HepG2 (cell line): Measurements from ENCODE around the gene PGLYRP4. TPM values are rescaled to one million over a fixed set of nuclear protein-coding genes. Genes with fewer than 3 reads are reported as not detected.

Experiments used
- ATAC-seq: fragments of 200-7000 bp; cut with Tn5 transposase; 3 replicates; pipeline ENCODE4 v1.9.1; 2020; ENCODE audit warnings: mild to moderate bottlenecking, moderate library complexity
- BruUV-seq: library from RNA; stranded (reverse); fragments of 400-500 nt; replicated peaks from 2 replicates; lab custom pipeline; 2021; lab: Mats Ljungman, UMichigan
- CTCF ChIA-PET: fragments of 300-600 bp; formaldehyde crosslinking; extraction: SDS; loops from one replicate; lab custom pipeline; 2021; ENCODE audit warnings: low total read pairs, inconsistent platforms, low intra/inter-chr PET ratio; lab: Yijun Ruan, JAX
- POLR2A ChIA-PET: fragments of 350-600 bp; sonication (Branson Sonifier 250); formaldehyde crosslinking; loops from one replicate; lab custom pipeline; 2020; ENCODE audit warnings: antibody characterized with exemption, inconsistent platforms; lab: Yijun Ruan, JAX
- DNase-seq: peaks from one replicate; pipeline ENCODE4 v3.0.0-alpha.2; 2015; ENCODE audit warnings: low spot score
- FAIRE-seq: peaks from 3 replicates; lab custom pipeline; 2011; peaks lifted over from hg19 to GRCh38; lab: Jason Lieb, UNC
- H2AFZ ChIP-seq: one replicate; pipeline ENCODE4 v1.6.1; 2011; ENCODE audit warnings: low read length, inconsistent platforms
- H3K27ac ChIP-seq: fragments of 300-600 bp; 3 replicates; pipeline ENCODE4 v1.8.0; 2011; ENCODE audit warnings: mixed run types, mild to moderate bottlenecking, mixed read lengths, low read length, inconsistent platforms; ENCODE audit not compliant: insufficient read depth; ENCODE audit errors: extremely low read length
- H3K27me3 ChIP-seq, 2 experiments: fragments of 200-600 bp in 1 of 2; 2 replicates in 1 of 2; 3 replicates in 1 of 2; pipeline versions ENCODE4 v1.6.0 to v1.8.0; 2011; ENCODE audit warnings: low read length in 2 of 2, mild to moderate bottlenecking in 2 of 2, moderate library complexity in 2 of 2, inconsistent platforms in 1 of 2; ENCODE audit not compliant: insufficient read depth in 2 of 2, control insufficient read depth in 1 of 2
- H3K36me3 ChIP-seq, 2 experiments: fragments of 200-600 bp in 1 of 2; replicated peaks in 1 of 2; 2 replicates in 1 of 2; 3 replicates in 1 of 2; pipeline versions ENCODE4 v1.5.1 to v1.8.0; 2011; ENCODE audit warnings: low read length in 2 of 2, inconsistent platforms in 1 of 2; ENCODE audit not compliant: insufficient read depth in 2 of 2, control insufficient read depth in 1 of 2
- H3K4me1 ChIP-seq: 2 replicates; pipeline ENCODE4 v1.5.1; 2012; ENCODE audit warnings: low read length, inconsistent platforms; ENCODE audit not compliant: insufficient read depth
- H3K4me2 ChIP-seq: 2 replicates; pipeline ENCODE4 v1.6.0; 2011; ENCODE audit warnings: low read depth, low read length, inconsistent platforms
- H3K4me3 ChIP-seq, 3 experiments: fragments of 200-600 bp in 1 of 3; sonication (generic), shearing (Covaris generic) in 1 of 3; replicated peaks in 1 of 3; 2 replicates each; pipeline ENCODE4 v1.5.1; 2011 to 2016; ENCODE audit warnings: low read length in 3 of 3, inconsistent platforms in 2 of 3, low read depth in 2 of 3, mild to moderate bottlenecking in 2 of 3, control low read depth in 1 of 3, mixed read lengths in 1 of 3; ENCODE audit not compliant: insufficient read depth in 1 of 3
- H3K79me2 ChIP-seq: one replicate; pipeline ENCODE4 v1.6.1; 2011; ENCODE audit warnings: low read length, inconsistent platforms; ENCODE audit not compliant: insufficient read depth
- H3K9ac ChIP-seq: 2 replicates; pipeline ENCODE4 v1.6.0; 2011; ENCODE audit warnings: mild to moderate bottlenecking, low read depth, low read length, inconsistent platforms; ENCODE audit not compliant: insufficient read depth
- H3K9me3 ChIP-seq: 2 replicates; pipeline ENCODE4 v1.5.1; 2012; ENCODE audit warnings: mild to moderate bottlenecking, low read length
- H4K20me1 ChIP-seq: 2 replicates; pipeline ENCODE4 v1.6.0; 2011; ENCODE audit warnings: inconsistent platforms, mild to moderate bottlenecking, low read length, moderate library complexity; ENCODE audit not compliant: insufficient read depth
- GPN1 ChIP-seq: sonication (generic); formaldehyde crosslinking; IDR thresholded peaks from 2 replicates; pipeline ENCODE4 v1.5.1; 2020; ENCODE audit warnings: missing genetic modification reagents, borderline replicate concordance
- NFIC ChIP-seq: IDR thresholded peaks from 2 replicates; pipeline ENCODE4 v1.6.1; 2012; ENCODE audit warnings: mild to moderate bottlenecking, low read length, inconsistent platforms
- ZNF501 ChIP-seq: sonication (generic); formaldehyde crosslinking; IDR thresholded peaks from 2 replicates; pipeline ENCODE4 v1.5.1; 2020; ENCODE audit warnings: mild to moderate bottlenecking, moderate library complexity, missing genetic modification reagents
- WGBS: methylation state at CpG from one replicate; pipeline ENCODE4 v1.1.6; 2017; ENCODE audit warnings: low lambda C conversion rate; 5-methylcytosine and 5-hydroxymethylcytosine counted together
- in situ Hi-C: cut with HindIII; loops from 2 replicates; pipeline ENCODE4 v1.10.0; 2017; ENCODE audit warnings: low pct_unique_long_range_greater_than_20kb; ENCODE audit not compliant: extremely low pct_ligation_motif_present
- intact Hi-C: fragments of 100-400 bp; cut with micrococcal nuclease; formaldehyde crosslinking; loops from one replicate; pipeline ENCODE4 v1.10.0; 2022; ENCODE audit not compliant: unreplicated experiment
- polyA plus RNA-seq, 8 experiments: library from polyadenylated mRNA; depleted of rRNA in 3 of 8; stranded (reverse) in 7 of 8; unstranded in 1 of 8; fragments of >200 nt; fragmentation: Illumina TruSeq in 4 of 8; extraction: Trizol in 4 of 8; gene quantifications; 2 replicates each; pipeline versions ENCODE4 v1.2.1 to v1.2.3, GENCODE V29; 2011 to 2016; ENCODE audit warnings: low read depth in 4 of 8, missing spikeins in 1 of 8, mixed read lengths in 1 of 8; ENCODE audit not compliant: insufficient read depth in 1 of 8
- total RNA-seq, 5 experiments: library from RNA; depleted of rRNA; stranded (reverse); fragments of >200 nt; fragmentation: Illumina TruSeq; extraction: Trizol; gene quantifications; 2 replicates each; pipeline ENCODE4 v1.2.3, GENCODE V29; 2016; ENCODE audit warnings: low read depth in 1 of 5
- TF ChIP-seq, protein P1 (sequence below): sonication (generic); formaldehyde crosslinking; IDR thresholded peaks from 2 replicates; pipeline ENCODE4 v1.8.1; 2023; ENCODE audit warnings: mild to moderate bottlenecking, missing genetic modification reagents, borderline replicate concordance
- TF ChIP-seq, protein P2 (sequence below): sonication (generic); formaldehyde crosslinking; IDR thresholded peaks from 2 replicates; pipeline ENCODE4 v1.5.1; 2020; ENCODE audit warnings: mild to moderate bottlenecking, missing genetic modification reagents
- TF ChIP-seq, protein P3 (sequence below): sonication (generic); formaldehyde crosslinking; conservative IDR thresholded peaks from 2 replicates; pipeline ENCODE4 v1.4.0; 2020; ENCODE audit warnings: missing genetic modification reagents
- TF ChIP-seq, protein P4 (sequence below): sonication (generic); formaldehyde crosslinking; conservative IDR thresholded peaks from 2 replicates; pipeline ENCODE4 v1.4.0; 2020; ENCODE audit warnings: mild to moderate bottlenecking, missing genetic modification reagents, moderate library complexity
- TF ChIP-seq, protein P5 (sequence below): sonication (generic); formaldehyde crosslinking; IDR thresholded peaks from 2 replicates; pipeline ENCODE4 v1.4.0; 2020; ENCODE audit warnings: low read depth, mild to moderate bottlenecking, missing genetic modification reagents
- TF ChIP-seq, protein P6 (sequence below): sonication (generic); formaldehyde crosslinking; conservative IDR thresholded peaks from 2 replicates; pipeline ENCODE4 v1.4.0; 2020; ENCODE audit warnings: missing genetic modification reagents

The PGLYRP4 gene
- total and polyA plus RNA-seq, 2 of the 13 experiments (the other 11 are each of a cell fraction or from before 2014, with no cell fraction given), result not detected

DNA sequence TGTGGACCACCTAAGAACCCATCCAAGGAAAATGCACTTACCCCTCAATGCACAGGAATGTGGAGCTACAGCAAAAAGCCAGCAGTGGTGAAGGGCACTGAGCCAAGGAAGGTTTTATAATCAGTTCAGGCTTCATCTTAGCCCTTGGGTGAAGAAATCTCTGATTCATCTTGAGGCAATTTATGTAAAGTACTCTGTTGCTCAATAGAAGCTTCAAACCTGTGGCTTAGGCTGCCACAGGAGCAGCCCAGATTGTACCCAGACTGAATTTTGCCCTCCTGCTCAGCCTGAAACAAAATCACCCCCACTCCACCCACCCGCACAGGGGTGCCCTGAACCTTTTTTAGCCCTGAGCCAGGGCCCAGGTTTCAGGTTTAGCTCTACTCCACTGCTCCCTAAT is 26.9 kb upstream of the PGLYRP4 start, which contains the start of gene S100A12:
S100A12 (minus strand) TSS at position 111 of the 400 bp plus-strand sequence. CDS start 1,029 bp downstream, outside the sequence.
- Histone ChIP-seq H3K4me2 (no peak within 1 kb of the TSS), H3K4me1 (no peaks in the 10 kb centered on the region), H3K79me2 (no peaks in the 10 kb centered on the region)
- intact Hi-C loops, result no loop called here
- TF ChIP-seq, protein P1, sequence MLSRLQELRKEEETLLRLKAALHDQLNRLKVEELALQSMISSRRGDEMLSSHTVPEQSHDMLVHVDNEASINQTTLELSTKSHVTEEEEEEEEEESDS (CRISPR knock-in tag), result no peak
- TF ChIP-seq, protein P2, sequence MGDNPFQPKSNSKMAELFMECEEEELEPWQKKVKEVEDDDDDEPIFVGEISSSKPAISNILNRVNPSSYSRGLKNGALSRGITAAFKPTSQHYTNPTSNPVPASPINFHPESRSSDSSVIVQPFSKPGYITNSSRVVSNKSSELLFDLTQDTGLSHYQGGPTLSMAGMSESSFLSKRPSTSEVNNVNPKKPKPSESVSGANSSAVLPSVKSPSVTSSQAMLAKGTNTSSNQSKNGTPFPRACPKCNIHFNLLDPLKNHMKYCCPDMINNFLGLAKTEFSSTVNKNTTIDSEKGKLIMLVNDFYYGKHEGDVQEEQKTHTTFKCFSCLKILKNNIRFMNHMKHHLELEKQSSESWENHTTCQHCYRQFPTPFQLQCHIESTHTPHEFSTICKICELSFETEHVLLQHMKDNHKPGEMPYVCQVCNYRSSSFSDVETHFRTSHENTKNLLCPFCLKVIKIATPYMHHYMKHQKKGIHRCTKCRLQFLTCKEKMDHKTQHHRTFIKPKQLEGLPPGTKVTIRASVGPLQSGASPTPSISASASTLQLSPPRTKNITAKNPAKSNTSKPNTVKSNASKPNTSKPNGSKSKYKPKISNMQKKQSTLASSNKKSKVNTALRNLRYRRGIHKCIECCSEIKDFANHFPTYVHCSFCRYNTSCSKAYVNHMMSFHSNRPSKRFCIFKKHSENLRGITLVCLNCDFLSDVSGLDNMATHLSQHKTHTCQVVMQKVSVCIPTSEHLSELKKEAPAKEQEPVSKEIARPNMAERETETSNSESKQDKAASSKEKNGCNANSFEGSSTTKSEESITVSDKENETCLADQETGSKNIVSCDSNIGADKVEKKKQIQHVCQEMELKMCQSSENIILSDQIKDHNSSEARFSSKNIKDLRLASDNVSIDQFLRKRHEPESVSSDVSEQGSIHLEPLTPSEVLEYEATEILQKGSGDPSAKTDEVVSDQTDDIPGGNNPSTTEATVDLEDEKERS (CRISPR knock-in tag), result no peak
- TF ChIP-seq, protein P3, sequence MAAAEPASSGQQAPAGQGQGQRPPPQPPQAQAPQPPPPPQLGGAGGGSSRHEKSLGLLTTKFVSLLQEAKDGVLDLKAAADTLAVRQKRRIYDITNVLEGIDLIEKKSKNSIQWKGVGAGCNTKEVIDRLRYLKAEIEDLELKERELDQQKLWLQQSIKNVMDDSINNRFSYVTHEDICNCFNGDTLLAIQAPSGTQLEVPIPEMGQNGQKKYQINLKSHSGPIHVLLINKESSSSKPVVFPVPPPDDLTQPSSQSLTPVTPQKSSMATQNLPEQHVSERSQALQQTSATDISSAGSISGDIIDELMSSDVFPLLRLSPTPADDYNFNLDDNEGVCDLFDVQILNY (CRISPR knock-in tag), result no peak
- TF ChIP-seq, protein P4, sequence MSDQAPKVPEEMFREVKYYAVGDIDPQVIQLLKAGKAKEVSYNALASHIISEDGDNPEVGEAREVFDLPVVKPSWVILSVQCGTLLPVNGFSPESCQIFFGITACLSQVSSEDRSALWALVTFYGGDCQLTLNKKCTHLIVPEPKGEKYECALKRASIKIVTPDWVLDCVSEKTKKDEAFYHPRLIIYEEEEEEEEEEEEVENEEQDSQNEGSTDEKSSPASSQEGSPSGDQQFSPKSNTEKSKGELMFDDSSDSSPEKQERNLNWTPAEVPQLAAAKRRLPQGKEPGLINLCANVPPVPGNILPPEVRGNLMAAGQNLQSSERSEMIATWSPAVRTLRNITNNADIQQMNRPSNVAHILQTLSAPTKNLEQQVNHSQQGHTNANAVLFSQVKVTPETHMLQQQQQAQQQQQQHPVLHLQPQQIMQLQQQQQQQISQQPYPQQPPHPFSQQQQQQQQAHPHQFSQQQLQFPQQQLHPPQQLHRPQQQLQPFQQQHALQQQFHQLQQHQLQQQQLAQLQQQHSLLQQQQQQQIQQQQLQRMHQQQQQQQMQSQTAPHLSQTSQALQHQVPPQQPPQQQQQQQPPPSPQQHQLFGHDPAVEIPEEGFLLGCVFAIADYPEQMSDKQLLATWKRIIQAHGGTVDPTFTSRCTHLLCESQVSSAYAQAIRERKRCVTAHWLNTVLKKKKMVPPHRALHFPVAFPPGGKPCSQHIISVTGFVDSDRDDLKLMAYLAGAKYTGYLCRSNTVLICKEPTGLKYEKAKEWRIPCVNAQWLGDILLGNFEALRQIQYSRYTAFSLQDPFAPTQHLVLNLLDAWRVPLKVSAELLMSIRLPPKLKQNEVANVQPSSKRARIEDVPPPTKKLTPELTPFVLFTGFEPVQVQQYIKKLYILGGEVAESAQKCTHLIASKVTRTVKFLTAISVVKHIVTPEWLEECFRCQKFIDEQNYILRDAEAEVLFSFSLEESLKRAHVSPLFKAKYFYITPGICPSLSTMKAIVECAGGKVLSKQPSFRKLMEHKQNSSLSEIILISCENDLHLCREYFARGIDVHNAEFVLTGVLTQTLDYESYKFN, result no peak
- TF ChIP-seq, protein P5, sequence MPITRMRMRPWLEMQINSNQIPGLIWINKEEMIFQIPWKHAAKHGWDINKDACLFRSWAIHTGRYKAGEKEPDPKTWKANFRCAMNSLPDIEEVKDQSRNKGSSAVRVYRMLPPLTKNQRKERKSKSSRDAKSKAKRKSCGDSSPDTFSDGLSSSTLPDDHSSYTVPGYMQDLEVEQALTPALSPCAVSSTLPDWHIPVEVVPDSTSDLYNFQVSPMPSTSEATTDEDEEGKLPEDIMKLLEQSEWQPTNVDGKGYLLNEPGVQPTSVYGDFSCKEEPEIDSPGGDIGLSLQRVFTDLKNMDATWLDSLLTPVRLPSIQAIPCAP, result no peak
- TF ChIP-seq, protein P6, sequence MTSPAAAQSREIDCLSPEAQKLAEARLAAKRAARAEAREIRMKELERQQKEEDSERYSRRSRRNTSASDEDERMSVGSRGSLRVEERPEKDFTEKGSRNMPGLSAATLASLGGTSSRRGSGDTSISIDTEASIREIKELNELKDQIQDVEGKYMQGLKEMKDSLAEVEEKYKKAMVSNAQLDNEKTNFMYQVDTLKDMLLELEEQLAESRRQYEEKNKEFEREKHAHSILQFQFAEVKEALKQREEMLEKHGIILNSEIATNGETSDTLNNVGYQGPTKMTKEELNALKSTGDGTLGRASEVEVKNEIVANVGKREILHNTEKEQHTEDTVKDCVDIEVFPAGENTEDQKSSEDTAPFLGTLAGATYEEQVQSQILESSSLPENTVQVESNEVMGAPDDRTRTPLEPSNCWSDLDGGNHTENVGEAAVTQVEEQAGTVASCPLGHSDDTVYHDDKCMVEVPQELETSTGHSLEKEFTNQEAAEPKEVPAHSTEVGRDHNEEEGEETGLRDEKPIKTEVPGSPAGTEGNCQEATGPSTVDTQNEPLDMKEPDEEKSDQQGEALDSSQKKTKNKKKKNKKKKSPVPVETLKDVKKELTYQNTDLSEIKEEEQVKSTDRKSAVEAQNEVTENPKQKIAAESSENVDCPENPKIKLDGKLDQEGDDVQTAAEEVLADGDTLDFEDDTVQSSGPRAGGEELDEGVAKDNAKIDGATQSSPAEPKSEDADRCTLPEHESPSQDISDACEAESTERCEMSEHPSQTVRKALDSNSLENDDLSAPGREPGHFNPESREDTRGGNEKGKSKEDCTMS (CRISPR knock-in tag), result no peak
- no peak for TF ChIP-seq NFIC
- TF ChIP-seq GPN1, result no peak
- no peak for TF ChIP-seq ZNF501 (CRISPR knock-in tag)
- TF ChIP-seq, all 625 proteins: peak for 0
- no peak within 1 kb of the TSS for H2AFZ ChIP-seq
- ATAC-seq (no peak), DNase-seq (no peak), FAIRE-seq (no peak)
- no TSS peak for BruUV-seq
- ChIA-PET POLR2A (no interaction called here), CTCF (no interaction called here)
- WGBS, result no CpG with 5 or more reads among the region's 1 CpG
- no peak within 1 kb of the TSS for H3K27ac ChIP-seq
- no peak within 1 kb of the TSS for H3K4me3 ChIP-seq
- H4K20me1 ChIP-seq, result no peaks in the 10 kb centered on the region
- no peaks in the 10 kb centered on the region for H3K36me3 ChIP-seq
- peaks cover 0 to 1% of the 10 kb centered on the region in 2 experiments; a peak in 1 of 5 replicates for H3K27me3 ChIP-seq
- H3K9ac ChIP-seq, result no peak within 1 kb of the TSS
- in situ Hi-C loops, result no loop called here
- H3K9me3 ChIP-seq, result no peaks in the 10 kb centered on the region
